ENCODE results near the gene KLHL22.

KLHL22 gene

DNA sequence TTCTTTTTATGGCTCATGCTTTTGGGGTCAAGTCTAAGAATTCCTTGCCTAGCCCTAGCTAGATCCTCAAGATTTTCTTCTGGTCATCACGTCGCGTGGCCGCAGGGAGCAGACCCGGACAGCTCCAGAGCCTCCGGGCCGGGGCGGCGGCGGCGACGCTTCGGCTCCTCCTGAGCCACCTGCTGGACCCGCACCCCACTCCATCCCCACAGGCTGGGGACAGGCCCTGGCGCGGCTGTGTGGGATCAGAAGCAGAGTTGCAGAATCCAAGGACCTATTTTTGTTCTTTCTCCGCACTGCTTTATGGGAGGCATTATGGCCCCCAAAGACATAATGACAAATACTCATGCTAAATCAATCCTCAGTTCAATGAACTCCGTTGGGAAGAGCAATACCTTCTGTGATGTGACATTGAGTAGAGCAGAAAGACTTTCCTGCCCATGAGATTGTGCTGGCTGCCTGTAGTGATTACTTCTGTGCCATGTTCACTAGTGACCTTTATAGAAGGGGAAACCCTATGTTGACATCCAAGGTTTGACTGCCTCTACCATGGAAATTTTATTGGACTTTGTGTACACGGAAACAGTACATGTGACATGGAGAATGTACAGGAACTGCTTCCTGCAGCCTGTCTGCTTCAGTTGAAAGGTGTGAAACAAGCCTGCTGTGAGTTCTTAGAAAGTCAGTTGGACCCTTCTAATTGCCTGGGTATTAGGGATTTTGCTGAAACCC lies 45.6 kb downstream of the KLHL22 start:
- no peaks in the 10 kb centered on the region for H3K9me3 ChIP-seq (replicated peaks; ENCODE audit: low read length)
- H3K4me2 ChIP-seq (ENCODE audit: low read length): no peak overlapping the region
- H3K4me3 ChIP-seq (ENCODE audit: low read length): no peak overlapping the region
- H3K4me1 ChIP-seq (ENCODE audit: control insufficient read depth, insufficient read depth, low read length): no peaks in the 10 kb centered on the region
- H3K27me3 ChIP-seq (ENCODE audit: control insufficient read depth, insufficient read depth, low read length): no peaks in the 10 kb centered on the region
- H3K36me3 ChIP-seq (ENCODE audit: insufficient read depth, low read length): peaks cover 20% of the 10 kb centered on the region
- H3K9ac ChIP-seq (ENCODE audit: low read depth, low read length): no peak overlapping the region

- H3K27me3 ChIP-seq (ENCODE audit: control insufficient read depth, insufficient read depth, low read length): no peaks in the 10 kb centered on the region
- no peak overlapping the region for H3K4me2 ChIP-seq (ENCODE audit: low read length)
- no peaks in the 10 kb centered on the region for H3K9me3 ChIP-seq (replicated peaks; ENCODE audit: low read length)
- H3K9ac ChIP-seq (ENCODE audit: low read depth, low read length): no peak overlapping the region
- H3K4me3 ChIP-seq (ENCODE audit: low read length): no peak overlapping the region
- H3K4me1 ChIP-seq (ENCODE audit: control insufficient read depth, insufficient read depth, low read length): no peaks in the 10 kb centered on the region
- H3K36me3 ChIP-seq (ENCODE audit: insufficient read depth, low read length): peaks cover 27% of the 10 kb centered on the region
Observed at GRCh38 chr22:20448630-20449029, 47.0 kb downstream of the KLHL22 start.

DNA sequence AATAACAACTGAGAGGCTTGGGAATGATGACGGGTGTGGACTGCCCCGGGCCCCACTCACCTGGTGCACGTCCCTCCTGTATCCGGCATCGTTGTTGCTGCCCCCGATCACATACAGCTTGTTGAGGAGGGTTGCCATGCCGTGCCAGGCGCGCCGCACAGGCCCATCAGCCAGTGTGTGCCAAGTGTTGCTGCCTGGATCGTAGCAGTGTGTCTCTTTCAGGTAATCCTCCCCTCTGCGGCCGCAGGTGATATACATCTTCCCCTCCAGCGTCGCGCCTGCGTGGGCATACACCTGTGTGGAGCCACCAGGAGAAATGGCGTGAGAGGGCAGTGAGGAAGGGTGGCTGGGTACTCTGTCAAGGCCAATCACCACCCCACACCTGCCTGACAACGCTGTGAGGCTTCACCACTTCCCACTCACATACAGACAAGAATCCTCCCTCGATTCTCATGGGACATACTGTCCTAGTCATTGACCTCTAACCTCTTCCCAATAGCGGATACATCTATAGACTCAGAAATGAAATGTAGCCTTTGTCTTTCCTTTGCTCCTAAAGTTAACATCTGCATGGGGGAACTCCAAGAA lies 49.1 kb downstream of the KLHL22 start:
- Histone ChIP-seq H3K4me1 (ENCODE audit: control insufficient read depth, insufficient read depth, low read length) (no peaks in the 10 kb centered on the region), H3K4me3 (ENCODE audit: low read length) (no peak overlapping the region), H3K9me3 (replicated peaks; ENCODE audit: low read length) (no peaks in the 10 kb centered on the region), H3K27me3 (ENCODE audit: control insufficient read depth, insufficient read depth, low read length) (no peaks in the 10 kb centered on the region), H3K36me3 (ENCODE audit: insufficient read depth, low read length) (peaks cover 21% of the 10 kb centered on the region), H3K4me2 (ENCODE audit: low read length) (no peak overlapping the region), H3K9ac (ENCODE audit: low read depth, low read length) (no peak overlapping the region)

DNA sequence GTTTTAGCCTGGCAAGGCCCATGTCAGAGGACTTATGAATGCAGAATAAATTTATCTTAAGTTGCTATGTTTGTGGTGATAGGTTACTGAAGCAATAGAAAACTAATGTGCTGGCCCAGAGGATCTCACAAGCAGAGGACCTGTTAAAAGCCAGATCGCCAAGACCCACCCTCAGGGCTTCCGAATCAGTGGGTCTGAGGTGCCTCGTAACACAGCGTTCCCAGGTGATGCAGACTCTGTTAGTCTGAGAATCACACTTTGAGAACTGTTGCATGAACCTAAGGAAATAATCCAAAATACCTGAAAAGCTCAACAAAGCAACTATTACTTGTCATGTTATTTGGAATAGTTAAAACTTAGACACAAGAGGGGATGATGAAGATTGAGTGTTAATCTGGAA lies 51.3 kb downstream of the KLHL22 start:
- Histone ChIP-seq H3K9me3 (replicated peaks; ENCODE audit: low read length) (no peaks in the 10 kb centered on the region), H3K36me3 (ENCODE audit: insufficient read depth, low read length) (peaks cover 13% of the 10 kb centered on the region)

DNA sequence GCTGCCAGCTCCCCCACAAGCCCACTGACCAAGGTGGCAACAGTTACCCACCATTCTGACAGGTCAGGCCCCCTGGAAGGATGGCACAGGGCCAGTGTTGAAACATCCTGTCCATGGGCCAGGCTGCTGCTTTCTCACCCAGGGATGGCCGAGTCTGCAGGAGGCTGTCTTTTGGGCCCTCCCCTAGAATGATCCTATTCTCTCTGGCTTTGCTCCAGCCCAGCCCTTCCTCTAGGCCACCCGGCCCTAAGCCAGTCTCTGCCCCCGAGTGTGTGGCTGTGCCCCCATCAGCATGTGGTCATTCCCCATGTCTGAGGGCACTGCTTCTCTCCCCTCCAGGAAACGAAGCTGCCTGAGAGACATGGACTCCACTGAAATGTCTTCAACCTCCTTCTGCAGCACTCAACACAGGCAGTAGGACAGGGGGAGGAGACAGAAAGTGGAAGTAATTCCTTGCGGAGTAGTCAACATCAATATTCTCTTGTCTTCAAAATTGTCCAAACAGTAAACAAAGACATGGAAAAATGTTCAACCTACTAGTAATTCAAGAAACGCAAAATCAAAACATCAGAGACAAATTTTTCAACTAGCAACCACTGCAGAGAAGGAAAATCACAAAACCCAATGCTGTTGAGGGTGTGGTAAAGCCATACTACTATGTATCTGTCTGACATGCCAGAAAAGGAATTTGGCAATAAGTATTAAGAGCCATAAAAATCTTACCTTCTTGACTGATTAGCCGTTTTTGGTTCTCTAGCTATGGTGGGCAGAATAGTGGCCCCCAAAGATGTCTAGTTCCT lies 52.9 kb downstream of the KLHL22 start:
- Histone ChIP-seq H3K9ac (ENCODE audit: low read depth, low read length) (no peak overlapping the region), H3K27me3 (ENCODE audit: control insufficient read depth, insufficient read depth, low read length) (no peaks in the 10 kb centered on the region), H3K4me2 (ENCODE audit: low read length) (no peak overlapping the region), H3K9me3 (replicated peaks; ENCODE audit: low read length) (no peaks in the 10 kb centered on the region), H3K36me3 (ENCODE audit: insufficient read depth, low read length) (peaks cover 13% of the 10 kb centered on the region), H3K4me1 (ENCODE audit: control insufficient read depth, insufficient read depth, low read length) (peaks cover 5% of the 10 kb centered on the region), H3K4me3 (ENCODE audit: low read length) (no peak overlapping the region)

More for the DNA sequence above, 51.3 kb downstream of the KLHL22 start:
- Histone ChIP-seq H3K9ac (ENCODE audit: low read depth, low read length) (no peak overlapping the region), H3K4me2 (ENCODE audit: low read length) (no peak overlapping the region), H3K27me3 (ENCODE audit: control insufficient read depth, insufficient read depth, low read length) (no peaks in the 10 kb centered on the region), H3K4me1 (ENCODE audit: control insufficient read depth, insufficient read depth, low read length) (no peaks in the 10 kb centered on the region), H3K4me3 (ENCODE audit: low read length) (no peak overlapping the region)

- Histone ChIP-seq H3K4me2 (ENCODE audit: low read length) (no peak overlapping the region), H3K9ac (ENCODE audit: low read depth, low read length) (no peak overlapping the region), H3K4me3 (ENCODE audit: low read length) (no peak overlapping the region), H3K36me3 (ENCODE audit: insufficient read depth, low read length) (peaks cover 13% of the 10 kb centered on the region), H3K4me1 (ENCODE audit: control insufficient read depth, insufficient read depth, low read length) (peaks cover 5% of the 10 kb centered on the region), H3K9me3 (replicated peaks; ENCODE audit: low read length) (no peaks in the 10 kb centered on the region), H3K27me3 (ENCODE audit: control insufficient read depth, insufficient read depth, low read length) (no peaks in the 10 kb centered on the region)
Observed at GRCh38 chr22:20441631-20442484, 53.7 kb downstream of the KLHL22 start.

DNA sequence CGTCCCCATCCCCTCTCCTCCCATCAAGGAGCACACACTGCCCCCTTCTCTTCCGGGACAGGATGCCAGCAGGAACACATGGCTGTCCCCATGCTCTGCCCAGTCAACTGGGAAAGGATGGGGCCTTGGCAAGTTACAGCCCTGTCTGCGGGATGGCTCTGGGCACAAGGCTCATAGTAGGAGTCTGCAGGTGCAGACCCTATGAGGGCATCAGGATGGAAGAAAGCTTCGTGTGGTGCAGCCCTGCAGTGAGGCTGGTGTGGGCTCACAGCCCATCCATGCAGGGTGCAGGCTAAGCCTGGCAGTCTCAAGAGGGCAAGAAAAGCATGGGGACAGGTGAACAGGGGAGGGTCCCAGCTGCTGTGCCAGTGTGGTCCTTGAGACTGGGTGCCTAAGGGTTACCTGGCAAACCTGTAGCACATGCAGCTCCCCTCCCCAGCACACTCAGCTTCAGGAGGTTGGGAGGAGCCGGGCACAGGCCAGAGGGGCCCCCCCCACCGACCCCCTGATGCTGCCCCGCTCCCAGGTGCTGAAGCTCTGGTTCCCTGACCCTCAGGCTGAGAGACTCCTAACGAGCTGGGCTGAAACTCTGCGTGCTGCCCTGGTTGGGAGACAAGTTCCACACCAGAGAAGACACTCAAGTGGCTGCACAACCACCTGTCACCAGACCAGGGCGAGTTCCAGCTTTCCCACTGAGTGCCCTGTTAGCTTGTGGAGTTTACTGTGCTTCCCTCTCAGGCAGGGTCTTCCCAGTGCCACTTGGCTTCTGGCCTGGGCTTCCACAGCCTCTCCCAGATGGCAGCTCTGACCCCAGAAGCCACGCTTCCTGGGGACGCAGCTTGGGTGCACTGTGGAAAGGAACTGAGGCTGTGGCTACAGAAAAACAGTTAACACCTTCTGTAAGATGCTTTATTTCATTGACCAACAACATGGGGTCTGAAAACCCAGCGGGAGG lies 54.7 kb downstream of the KLHL22 start:
- no peak overlapping the region for H3K4me2 ChIP-seq (ENCODE audit: low read length)
- no peak overlapping the region for H3K9ac ChIP-seq (ENCODE audit: low read depth, low read length)
- H3K4me1 ChIP-seq (ENCODE audit: control insufficient read depth, insufficient read depth, low read length): peaks cover 7% of the 10 kb centered on the region
- no peaks in the 10 kb centered on the region for H3K27me3 ChIP-seq (ENCODE audit: control insufficient read depth, insufficient read depth, low read length)
- H3K9me3 ChIP-seq (replicated peaks; ENCODE audit: low read length): no peaks in the 10 kb centered on the region
- H3K36me3 ChIP-seq (ENCODE audit: insufficient read depth, low read length): peaks cover 8% of the 10 kb centered on the region
- no peak overlapping the region for H3K4me3 ChIP-seq (ENCODE audit: low read length)

DNA sequence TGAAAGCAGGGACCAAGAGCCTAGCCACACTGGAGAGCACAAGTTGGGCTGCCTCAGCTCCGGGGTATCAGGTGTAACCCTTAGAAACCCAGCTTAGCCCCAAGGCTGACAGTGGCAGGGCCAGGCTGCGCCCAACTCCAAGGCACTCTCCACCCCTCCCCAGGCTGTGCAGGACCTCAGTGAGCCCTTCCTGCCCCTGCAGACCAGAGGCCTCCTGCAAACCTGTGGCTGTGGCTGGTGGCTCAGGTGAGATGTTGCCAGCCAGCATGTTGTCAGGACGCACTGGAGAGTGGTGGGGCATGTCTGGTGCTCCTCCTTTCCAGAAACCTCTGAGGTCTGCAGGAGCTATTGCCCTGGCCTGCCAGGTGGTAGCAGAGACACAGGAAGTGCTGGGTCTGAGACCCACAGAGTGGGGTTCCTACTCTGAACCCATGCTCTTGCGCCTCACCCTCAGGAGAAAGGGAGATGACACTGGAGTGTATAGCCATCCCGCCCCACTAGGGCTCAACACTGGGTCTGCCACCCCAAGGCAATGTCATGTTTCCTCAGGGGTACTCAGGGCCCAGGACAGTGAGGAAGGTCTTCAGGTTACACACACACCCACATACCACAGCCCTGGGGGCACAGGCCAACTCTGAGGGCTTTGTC lies 55.5 kb downstream of the KLHL22 start:
- peaks cover 7% of the 10 kb centered on the region for H3K36me3 ChIP-seq (ENCODE audit: insufficient read depth, low read length)
- no peak overlapping the region for H3K4me3 ChIP-seq (ENCODE audit: low read length)
- H3K27me3 ChIP-seq (ENCODE audit: control insufficient read depth, insufficient read depth, low read length): no peaks in the 10 kb centered on the region
- peaks cover 13% of the 10 kb centered on the region for H3K4me1 ChIP-seq (ENCODE audit: control insufficient read depth, insufficient read depth, low read length)
- H3K9me3 ChIP-seq (replicated peaks; ENCODE audit: low read length): no peaks in the 10 kb centered on the region
- no peak overlapping the region for H3K4me2 ChIP-seq (ENCODE audit: low read length)
- H3K9ac ChIP-seq (ENCODE audit: low read depth, low read length): no peak overlapping the region

DNA sequence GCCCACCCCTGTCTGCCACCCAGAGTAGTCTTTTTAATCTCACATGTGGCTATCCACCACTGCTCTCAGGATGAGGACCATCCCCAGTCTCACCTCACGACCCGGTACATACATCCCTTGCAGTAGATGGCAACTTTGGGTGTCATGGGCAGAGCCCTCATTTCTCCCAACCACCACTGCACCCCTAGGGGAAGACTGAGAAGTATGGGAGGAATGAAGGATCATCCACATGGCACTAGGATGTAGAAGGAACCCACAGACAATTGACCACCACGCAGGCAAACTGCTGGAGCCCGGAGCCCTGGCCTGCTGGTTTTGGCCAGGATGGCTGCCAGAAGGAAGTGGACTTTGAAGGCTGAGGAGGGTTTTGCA lies 56.1 kb downstream of the KLHL22 start:
- no peak overlapping the region for H3K9ac ChIP-seq (ENCODE audit: low read depth, low read length)
- H3K4me2 ChIP-seq (ENCODE audit: low read length): no peak overlapping the region
- H3K27me3 ChIP-seq (ENCODE audit: control insufficient read depth, insufficient read depth, low read length): no peaks in the 10 kb centered on the region
- H3K9me3 ChIP-seq (replicated peaks; ENCODE audit: low read length): no peaks in the 10 kb centered on the region
- peaks cover 13% of the 10 kb centered on the region for H3K4me1 ChIP-seq (ENCODE audit: control insufficient read depth, insufficient read depth, low read length)
- no peak overlapping the region for H3K4me3 ChIP-seq (ENCODE audit: low read length)
- peaks cover 6% of the 10 kb centered on the region for H3K36me3 ChIP-seq (ENCODE audit: insufficient read depth, low read length)

All from skeletal muscle satellite cell (primary cell).